Panc1 (cell line): ENCODE data around the gene CDC14B. TPM values are rescaled to one million over a fixed set of nuclear protein-coding genes. Genes with fewer than 3 reads are reported as not detected.
A peak's percentile ranks its signal among the peaks of the same experiment; 100 is the strongest.

Experiments
- ATAC-seq: fragments of 200-7000 bp; cut with Tn5 transposase; 2 replicates; pipeline ENCODE4 v1.9.1; 2020; ENCODE audit warnings: mild to moderate bottlenecking, moderate library complexity
- BruUV-seq: library from RNA; stranded (reverse); fragments of 400-500 nt; replicated peaks from 2 replicates; lab custom pipeline; 2021; lab: Mats Ljungman, UMichigan
- CTCF ChIA-PET: fragments of 300-600 bp; sonication (Branson Sonifier 250); formaldehyde crosslinking; loops from one replicate; lab custom pipeline; 2022; ENCODE audit warnings: antibody characterized with exemption; lab: Charles Lee
- POLR2A ChIA-PET: fragments of 300-600 bp; sonication (Branson Sonifier 250); formaldehyde crosslinking; loops from one replicate; lab custom pipeline; 2022; ENCODE audit warnings: antibody characterized with exemption; lab: Charles Lee
- DNase-seq: peaks from one replicate; pipeline ENCODE4 v3.0.0-alpha.2; 2010; ENCODE audit warnings: low read depth, low spot score
- H3K27ac ChIP-seq: 2 replicates; pipeline ENCODE4 v1.5.1; 2011; ENCODE audit warnings: mild to moderate bottlenecking, low read length, inconsistent platforms
- H3K27me3 ChIP-seq: fragments of 200-500 bp; sonication (Bioruptor generic); 2 replicates; pipeline ENCODE4 v1.6.0; 2014; ENCODE audit warnings: low read length, inconsistent platforms; ENCODE audit not compliant: control insufficient read depth, insufficient read depth
- H3K36me3 ChIP-seq: fragments of 200-500 bp; sonication (Bioruptor generic); 2 replicates; pipeline ENCODE4 v1.5.1; 2014; ENCODE audit warnings: inconsistent platforms, mild to moderate bottlenecking, low read length, moderate library complexity; ENCODE audit not compliant: control insufficient read depth, insufficient read depth
- H3K4me1 ChIP-seq: 2 replicates; pipeline ENCODE4 v1.5.1; 2011; ENCODE audit warnings: inconsistent platforms, mild to moderate bottlenecking, low read length, moderate library complexity; ENCODE audit not compliant: control insufficient read depth, insufficient read depth
- H3K4me3 ChIP-seq, 2 experiments: 2 replicates each; pipeline ENCODE4 v1.5.1; 2011 to 2012; ENCODE audit warnings: low read depth in 2 of 2, low read length in 2 of 2, mild to moderate bottlenecking in 2 of 2, inconsistent platforms in 1 of 2, moderate library complexity in 1 of 2
- H3K9me3 ChIP-seq: fragments of 200-500 bp; sonication (Bioruptor generic); 2 replicates; pipeline ENCODE4 v1.5.1; 2014; ENCODE audit warnings: low read depth, mild to moderate bottlenecking, inconsistent platforms, low read length, moderate library complexity; ENCODE audit not compliant: control insufficient read depth, insufficient read depth
- CTCF ChIP-seq: fragments of 450-650 bp; IDR thresholded peaks from 2 replicates; pipeline ENCODE4 v1.5.1; 2017; ENCODE audit warnings: mild to moderate bottlenecking
- POLR2AphosphoS5 ChIP-seq: IDR thresholded peaks from 2 replicates; pipeline ENCODE4 v1.6.1; 2012; ENCODE audit warnings: mild to moderate bottlenecking, low read depth, low read length, moderate library complexity
- REST ChIP-seq, 2 experiments: IDR thresholded peaks; 2 replicates each; pipeline ENCODE4 v1.6.1; 2011 to 2012; ENCODE audit warnings: low read depth in 2 of 2, control low read depth in 1 of 2, low read length in 1 of 2, mild to moderate bottlenecking in 1 of 2, moderate library complexity in 1 of 2; ENCODE audit not compliant: insufficient read depth in 1 of 2
- SIN3A ChIP-seq: IDR thresholded peaks from 2 replicates; pipeline ENCODE4 v1.6.1; 2012; ENCODE audit warnings: low read depth, mild to moderate bottlenecking, low read length, moderate library complexity, borderline replicate concordance; ENCODE audit not compliant: insufficient read depth
- TCF7L2 ChIP-seq: IDR thresholded peaks from 2 replicates; pipeline ENCODE4 v1.6.1; 2011; ENCODE audit warnings: mild to moderate bottlenecking, low read depth, low read length, inconsistent platforms
- in situ Hi-C: cut with HindIII; loops from 2 replicates; pipeline ENCODE4 v1.10.0; 2016; ENCODE audit warnings: low sequenced_read_pairs, low pct_unique_long_range_greater_than_20kb
- intact Hi-C: fragments of 100-400 bp; cut with micrococcal nuclease; formaldehyde crosslinking; loops from one replicate; pipeline ENCODE4 v1.10.0; 2022; ENCODE audit not compliant: unreplicated experiment
- total RNA-seq: library from RNA; stranded (reverse); gene quantifications from one replicate; pipeline ENCODE4 v1.2.1, GENCODE V29; 2021; ENCODE audit not compliant: unreplicated experiment

The CDC14B gene
- total RNA-seq, 1 experiment from 2014 or later, result 11.8 TPM

GRCh38 chr9:96457266-96457665 is 162.4 kb downstream of the CDC14B start:
- Histone ChIP-seq H3K27ac (no peak overlapping the region), H3K36me3 (peaks cover 2% of the 10 kb centered on the region), H3K9me3 (no peaks in the 10 kb centered on the region), H3K4me1 (no peaks in the 10 kb centered on the region; the same call in 1 of the 2 replicates), H3K4me3 (no peak overlapping the region), H3K27me3 (no peaks in the 10 kb centered on the region)
- no peak for DNase-seq
- no peak for ATAC-seq
- POLR2A ChIA-PET, result no interaction called here
- intact Hi-C loops (no loop called here), in situ Hi-C loops (no loop called here)
- no peak for TF ChIP-seq TCF7L2
- no peak for TF ChIP-seq SIN3A
- no peak for TF ChIP-seq REST (IDR thresholded peaks at IDR 0.05; ENCODE audit: insufficient read depth in 1 of 2, low read depth in 2 of 2, low read length in 1 of 2)
- TF ChIP-seq POLR2AphosphoS5, result no peak
- TF ChIP-seq CTCF, result no peak
- CTCF ChIA-PET, result no interaction called here
- no TSS peak for BruUV-seq

- no peaks in the 10 kb centered on the region for H3K9me3 ChIP-seq
- H3K27ac ChIP-seq, result no peak overlapping the region; the same call in 1 of the 2 replicates
- TSS peak; percentile 23 for BruUV-seq
- DNase-seq, result no peak
- POLR2A ChIA-PET, result no interaction called here
- no peak for ATAC-seq
- in situ Hi-C loops, result no loop called here
- CTCF ChIA-PET, result interaction anchor here (0.6 kb wide), 1 partner anchor 79 kb away, joined by 4 read pairs; no protein-coding TSS in a partner anchor
- H3K4me1 ChIP-seq, result peaks cover 6% of the 10 kb centered on the region
- no peaks in the 10 kb centered on the region for H3K27me3 ChIP-seq
- TF ChIP-seq REST (IDR thresholded peaks at IDR 0.05; ENCODE audit: insufficient read depth in 1 of 2, low read depth in 2 of 2, low read length in 1 of 2), result no peak
- TF ChIP-seq CTCF, result peak; percentile 68; the same call in 1 of the 2 replicates
- TF ChIP-seq SIN3A, result no peak
- TF ChIP-seq POLR2AphosphoS5, result no peak
- no peak for TF ChIP-seq TCF7L2
- no peak overlapping the region; a peak in 1 of 4 replicates for H3K4me3 ChIP-seq
- intact Hi-C loops, result no loop called here
- H3K36me3 ChIP-seq, result no peaks in the 10 kb centered on the region; the same call in 1 of the 2 replicates
Measured at GRCh38 chr9:96453625-96454024, 166.0 kb downstream of the CDC14B start.
